Fibroblast of villous mesenchyme (primary cell): Measurements from ENCODE around the gene NT5C1A. TPM values are rescaled to one million over a fixed set of nuclear protein-coding genes. Genes with fewer than 3 reads are reported as not detected.

ENCODE experiments used
- DNase-seq: peaks from one replicate; pipeline ENCODE4 v3.0.0-alpha.2; 2010; ENCODE audit warnings: low read depth
- H3K4me3 ChIP-seq: 2 replicates; pipeline ENCODE4 v1.5.1; 2011; ENCODE audit warnings: low read depth, mild to moderate bottlenecking, low read length
- CTCF ChIP-seq: IDR thresholded peaks from 2 replicates; pipeline ENCODE4 v1.5.1; 2012; ENCODE audit warnings: low read depth, mild to moderate bottlenecking, low read length; ENCODE audit not compliant: insufficient read depth
- total RNA-seq: library from RNA; depleted of rRNA; stranded (reverse); fragments of >200 nt; gene quantifications from 2 replicates; pipeline ENCODE4 v1.2.3, GENCODE V29; 2012

The NT5C1A gene
- total RNA-seq, 1 donor, result not detected

- TF ChIP-seq CTCF, result no peak
- DNase-seq, result no peak
Measured at GRCh38 chr1:39690794-39691382, 19.0 kb upstream of the NT5C1A start.

GRCh38 chr1:39690225-39690624 lies 18.3 kb upstream of the NT5C1A start:
- TF ChIP-seq CTCF, result no peak
- DNase-seq, result no peak
- no peak overlapping the region for H3K4me3 ChIP-seq

More at GRCh38 chr1:39690794-39691382, 19.0 kb upstream of the NT5C1A start:
- no peak overlapping the region for H3K4me3 ChIP-seq

GRCh38 chr1:39689635-39690034 lies 17.7 kb upstream of the NT5C1A start:
- DNase-seq, result no peak
- TF ChIP-seq CTCF, result no peak
- no peak overlapping the region for H3K4me3 ChIP-seq

GRCh38 chr1:39689214-39689613 lies 17.3 kb upstream of the NT5C1A start:
- no peak for TF ChIP-seq CTCF

GRCh38 chr1:39688706-39689105 lies 16.8 kb upstream of the NT5C1A start:
- H3K4me3 ChIP-seq, result no peak overlapping the region
- no peak for TF ChIP-seq CTCF
- DNase-seq, result no peak

More at GRCh38 chr1:39689214-39689613, 17.3 kb upstream of the NT5C1A start:
- H3K4me3 ChIP-seq, result no peak overlapping the region
- no peak for DNase-seq

- TF ChIP-seq CTCF, result no peak
- DNase-seq, result no peak
- H3K4me3 ChIP-seq, result no peak overlapping the region
Measured at GRCh38 chr1:39687243-39687642, 15.3 kb upstream of the NT5C1A start.

GRCh38 chr1:39685071-39685470 lies 13.2 kb upstream of the NT5C1A start:
- no peak for TF ChIP-seq CTCF
- no peak overlapping the region for H3K4me3 ChIP-seq
- no peak for DNase-seq
